Islet of Langerhans (tissue), 1 donor: Measurements from ENCODE around the gene MACROD2.

Experiments used
- FAIRE-seq: peaks from one replicate; lab custom pipeline; 2011; peaks lifted over from hg19 to GRCh38; lab: Jason Lieb, UNC

Gene MACROD2

DNA sequence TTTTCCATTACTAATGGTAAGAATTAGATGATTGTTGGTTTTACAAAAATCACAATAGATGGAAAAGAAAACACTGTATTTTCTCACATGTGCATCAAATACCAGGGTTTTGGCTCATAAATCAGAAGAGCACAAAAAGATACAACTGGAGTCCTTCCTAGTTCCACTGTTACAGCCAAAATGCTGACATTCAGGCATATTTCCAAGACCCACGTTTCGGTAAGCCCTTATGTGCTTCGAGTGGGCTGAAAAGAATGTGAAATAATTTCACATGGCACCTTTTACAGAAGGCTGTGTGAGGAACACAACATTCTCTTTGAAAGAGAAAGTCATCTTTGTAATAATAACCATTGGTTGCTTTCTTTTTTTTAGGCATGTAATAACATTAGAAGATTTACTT, 668.8 kb downstream of the MACROD2 start:
- FAIRE-seq, result no peak

DNA sequence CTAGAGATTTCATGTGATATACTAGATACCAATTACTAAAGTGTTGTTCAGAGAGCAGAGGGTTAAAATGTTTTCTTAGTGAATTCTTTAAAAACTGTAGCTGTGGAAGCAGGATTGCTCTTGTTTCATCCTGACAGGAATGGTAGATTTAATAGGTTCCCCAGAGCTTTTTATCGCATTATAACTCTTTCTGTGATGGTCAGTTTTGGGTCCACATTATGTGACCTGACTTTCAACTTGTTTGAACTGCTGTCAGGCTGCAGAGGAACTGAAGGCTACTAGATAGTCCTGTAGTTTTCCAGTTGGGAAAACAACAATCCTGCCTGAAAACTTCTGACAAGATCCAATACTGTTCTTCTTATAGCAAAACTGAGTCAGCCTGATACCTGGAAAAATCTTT, 671.4 kb downstream of the MACROD2 start:
- FAIRE-seq, result no peak

DNA sequence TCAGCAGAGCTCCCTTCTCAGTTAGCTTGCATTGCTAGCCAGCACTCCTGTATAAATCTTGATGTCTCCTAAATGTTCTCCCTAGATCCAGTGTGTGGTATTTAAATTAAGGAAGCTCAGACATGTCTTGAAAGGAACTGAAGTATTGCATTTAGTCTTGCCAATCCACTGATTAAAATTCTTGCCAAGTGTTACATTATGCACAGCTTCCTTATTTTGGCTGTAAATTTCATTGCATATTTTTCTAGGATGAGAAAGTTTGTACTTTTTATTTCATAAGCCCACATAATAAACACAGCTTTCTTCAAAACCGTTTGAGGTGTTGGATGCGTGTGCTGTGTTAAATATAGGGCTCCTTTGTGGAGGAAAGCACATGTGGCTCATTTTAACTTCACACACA, 671.9 kb downstream of the MACROD2 start:
- FAIRE-seq, result no peak

DNA sequence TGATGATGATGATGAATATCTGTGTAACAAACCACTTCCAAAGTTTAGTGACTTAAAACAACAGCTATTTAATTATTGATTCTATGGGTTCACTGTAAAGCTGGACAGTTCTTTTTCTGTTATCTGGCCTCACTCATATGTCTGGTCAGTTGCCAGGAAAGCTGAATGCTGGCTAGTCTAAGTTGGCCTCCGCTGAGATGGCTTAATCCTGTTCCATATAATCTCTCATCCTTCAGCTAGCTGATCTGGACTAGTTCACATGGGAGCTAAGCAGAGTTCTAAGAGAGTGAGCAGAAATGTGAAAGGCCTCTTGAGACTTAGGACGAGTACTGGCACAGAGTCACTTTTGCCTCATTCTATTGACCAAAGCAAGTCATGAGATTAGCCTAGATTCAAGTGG, 676.8 kb downstream of the MACROD2 start:
- FAIRE-seq, result no peak

DNA sequence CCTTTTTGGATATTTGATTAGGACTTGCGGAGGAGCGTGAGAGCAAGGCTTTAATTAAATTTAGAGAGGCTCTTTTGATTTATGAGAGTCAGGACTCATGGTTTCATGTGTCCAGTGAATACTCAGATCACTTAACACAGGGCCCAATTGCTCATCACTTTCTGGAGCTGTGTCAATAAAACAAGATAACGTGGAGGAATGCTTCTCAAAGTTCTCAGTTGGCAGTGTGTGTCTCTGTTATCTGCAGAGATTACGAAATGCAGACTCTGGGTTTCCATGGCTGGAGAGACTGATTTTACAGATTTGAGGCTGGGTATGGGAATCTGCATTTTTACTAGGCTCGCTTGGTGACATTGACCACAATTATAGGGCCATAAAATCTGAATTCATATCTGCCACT, 677.8 kb downstream of the MACROD2 start:
- FAIRE-seq, result no peak

DNA sequence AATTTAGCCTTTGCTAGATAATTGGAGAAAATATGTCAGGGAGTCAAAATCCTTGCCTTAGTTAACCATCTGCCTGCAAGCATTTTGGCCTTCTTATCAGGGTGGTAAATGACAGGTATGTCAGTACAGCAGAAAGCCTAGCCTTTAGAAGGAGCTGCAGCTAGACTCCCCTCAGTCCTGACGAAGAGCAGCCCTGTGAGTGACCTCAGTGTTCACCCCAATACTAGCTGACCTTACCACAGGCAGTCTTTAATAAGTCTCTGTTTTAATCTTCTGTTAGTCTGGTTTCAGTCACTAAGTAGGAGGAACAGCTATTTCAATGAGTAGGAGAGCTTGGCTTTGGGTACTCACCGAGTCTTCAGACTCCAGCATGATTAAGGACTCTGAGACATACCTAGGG, 682.1 kb downstream of the MACROD2 start:
- FAIRE-seq, result no peak

DNA sequence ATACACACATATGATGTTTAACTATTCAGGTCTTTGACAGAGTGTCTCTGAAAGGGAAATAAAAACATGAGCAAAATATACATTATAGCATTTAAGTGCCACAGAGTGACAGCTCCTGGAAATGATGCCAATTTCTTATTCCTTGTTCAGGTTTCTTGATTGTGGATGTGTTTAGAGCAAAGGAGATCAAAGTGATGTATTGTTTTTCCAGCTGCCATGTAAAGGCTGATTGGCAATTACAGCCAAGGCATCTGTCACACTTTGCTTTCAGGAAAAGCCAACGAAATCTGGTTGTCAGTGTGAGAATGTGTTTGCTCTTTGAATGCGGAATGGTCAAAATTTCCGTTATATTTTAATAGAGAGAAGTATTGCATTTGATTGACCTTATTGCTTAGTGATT, 689.9 kb downstream of the MACROD2 start:
- FAIRE-seq, result no peak

DNA sequence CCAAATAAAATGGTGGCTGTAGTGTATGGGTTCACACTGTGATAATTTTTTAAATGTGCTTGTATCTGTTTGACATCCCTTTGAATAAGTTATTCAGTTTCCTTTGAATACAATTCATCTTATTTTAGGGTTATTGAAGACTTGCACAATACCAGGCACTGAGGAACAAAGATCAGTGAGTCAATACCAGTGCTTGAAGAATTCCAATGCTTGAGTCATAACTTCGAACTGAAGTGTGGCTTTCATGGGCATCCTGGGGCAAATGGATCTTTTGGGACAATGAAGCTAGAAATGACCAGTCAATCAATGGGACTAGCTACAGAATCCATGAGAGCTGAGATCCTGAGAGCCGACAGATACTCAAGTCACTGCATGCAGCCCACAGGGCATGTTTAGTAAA, 692.0 kb downstream of the MACROD2 start:
- no peak for FAIRE-seq

DNA sequence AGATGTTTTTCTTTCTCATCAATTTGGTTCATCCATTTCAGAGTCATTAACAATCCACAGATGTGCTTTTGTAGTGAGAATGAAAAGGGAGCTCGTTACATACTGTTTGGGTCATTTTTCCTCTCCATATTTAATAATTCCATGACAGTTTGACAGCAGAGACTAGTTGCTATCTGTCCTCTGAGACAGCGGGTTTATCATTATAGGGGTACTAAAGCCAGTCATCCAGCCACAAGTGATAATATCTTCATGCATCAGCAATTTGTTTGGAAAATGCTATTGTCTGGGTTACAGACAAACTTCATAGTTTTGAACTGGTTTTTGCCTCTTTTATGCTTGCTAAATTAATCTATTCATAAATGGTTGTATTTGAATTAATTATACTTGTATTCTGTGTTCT, 692.7 kb downstream of the MACROD2 start:
- FAIRE-seq, result no peak

DNA sequence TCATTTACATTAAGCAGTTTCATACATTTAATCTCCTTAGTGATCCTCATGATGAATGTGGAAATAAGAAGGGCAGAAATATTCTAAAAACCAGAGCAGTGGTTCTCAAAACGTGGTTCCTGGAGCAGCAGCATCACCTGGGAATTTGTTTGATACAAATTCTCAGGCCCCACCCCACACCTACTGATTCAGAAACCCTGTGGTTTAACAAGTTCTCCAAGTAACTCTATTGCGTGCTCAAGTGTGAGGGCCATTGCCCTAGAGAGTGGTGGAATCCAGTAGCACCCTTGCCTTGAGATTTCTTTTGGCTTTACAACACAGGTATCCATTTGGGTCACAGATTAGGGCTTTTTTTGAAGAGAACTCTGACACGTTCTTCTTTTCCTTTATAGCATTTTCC, 696.7 kb downstream of the MACROD2 start:
- no peak for FAIRE-seq

DNA sequence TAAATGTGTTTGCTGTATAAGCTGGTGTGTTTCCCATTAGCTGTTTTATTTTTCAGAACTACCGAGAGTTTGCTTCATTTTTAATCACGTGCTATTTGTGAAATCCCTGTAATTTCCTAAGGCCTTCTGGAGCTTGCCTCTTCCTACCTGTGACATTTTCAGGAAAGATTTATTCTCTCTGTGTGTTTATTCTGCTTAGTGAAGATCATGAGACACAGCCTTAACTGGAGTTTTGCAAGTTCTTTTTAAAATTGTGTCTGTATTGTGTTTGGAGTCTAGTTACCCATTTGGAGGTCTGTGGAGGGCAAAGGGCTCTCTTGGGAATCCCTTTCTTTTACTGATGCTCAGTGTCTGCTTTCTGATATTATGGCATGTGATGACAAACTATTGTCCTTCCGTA, 701.2 kb downstream of the MACROD2 start:
- FAIRE-seq, result no peak

DNA sequence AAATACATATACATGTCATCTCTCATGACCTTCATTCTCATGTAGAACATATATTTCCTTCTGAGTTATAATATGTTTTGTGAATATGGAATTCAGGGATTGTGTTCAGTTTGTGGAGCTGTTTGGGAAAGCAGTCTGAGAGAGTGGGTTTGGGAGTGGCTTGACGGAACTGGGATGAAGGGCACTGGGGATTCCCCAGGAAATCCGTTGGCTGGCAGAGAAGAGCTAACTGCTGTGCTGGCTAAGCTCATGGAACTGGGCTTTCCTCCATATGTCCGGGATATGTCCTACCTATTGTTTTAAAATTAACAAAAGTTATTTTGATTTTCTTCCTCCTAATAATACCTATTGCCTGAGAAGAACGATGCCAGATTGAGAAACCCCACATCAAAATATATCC, 701.6 kb downstream of the MACROD2 start:
- FAIRE-seq, result no peak

DNA sequence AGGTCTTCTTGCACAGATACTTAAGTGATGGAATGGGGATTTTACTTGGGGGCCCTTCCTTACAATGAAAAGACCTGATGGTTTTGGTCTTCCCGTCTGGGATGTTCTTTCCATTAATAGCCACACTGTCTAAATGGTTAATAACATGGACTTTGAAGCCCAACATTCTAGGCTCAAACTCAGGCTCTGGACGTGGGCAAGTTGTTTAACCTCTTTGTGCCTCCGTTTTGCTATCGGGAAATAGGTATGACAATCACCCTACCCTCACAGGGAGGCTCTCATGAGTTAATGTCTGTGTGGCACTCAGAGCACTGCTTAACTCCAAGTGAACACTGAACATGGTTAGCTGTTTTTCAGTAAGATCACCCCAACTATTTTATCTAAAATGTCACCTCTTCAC, 702.8 kb downstream of the MACROD2 start:
- no peak for FAIRE-seq

DNA sequence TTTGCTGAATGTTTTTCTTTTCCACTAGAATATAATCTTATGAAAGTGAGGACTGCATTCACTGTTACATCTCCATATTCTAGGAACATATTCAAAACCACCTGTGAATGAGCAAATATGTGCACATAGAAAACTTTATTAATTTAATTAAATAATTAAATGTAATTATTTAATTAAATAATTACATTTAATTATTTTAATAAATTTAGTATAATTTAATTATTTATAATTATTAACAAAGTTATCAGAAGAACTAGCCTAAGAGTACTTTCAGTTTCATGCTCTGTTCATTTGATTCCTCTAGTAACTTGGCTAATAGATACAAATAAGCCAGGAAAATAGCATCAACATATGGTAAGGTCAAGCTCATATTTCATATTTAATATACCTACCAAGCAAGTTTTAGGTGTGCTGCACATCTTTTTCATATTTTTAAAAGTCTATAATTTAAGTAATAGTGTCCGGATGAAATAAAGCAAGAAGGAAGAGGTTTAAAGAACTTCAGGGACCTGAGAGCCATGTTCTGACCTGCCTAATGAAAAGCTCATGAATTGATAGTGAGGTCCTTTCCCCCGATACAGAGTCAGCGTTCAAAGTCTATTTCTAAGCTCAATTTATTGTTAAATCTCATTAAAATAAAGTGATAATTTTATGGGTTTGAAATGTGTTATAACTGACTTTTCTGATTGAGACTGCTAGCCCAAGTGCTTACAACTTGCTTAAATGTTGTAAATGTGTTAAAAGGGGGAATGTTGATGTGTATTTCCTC, 703.5 kb downstream of the MACROD2 start:
- FAIRE-seq, result no peak

DNA sequence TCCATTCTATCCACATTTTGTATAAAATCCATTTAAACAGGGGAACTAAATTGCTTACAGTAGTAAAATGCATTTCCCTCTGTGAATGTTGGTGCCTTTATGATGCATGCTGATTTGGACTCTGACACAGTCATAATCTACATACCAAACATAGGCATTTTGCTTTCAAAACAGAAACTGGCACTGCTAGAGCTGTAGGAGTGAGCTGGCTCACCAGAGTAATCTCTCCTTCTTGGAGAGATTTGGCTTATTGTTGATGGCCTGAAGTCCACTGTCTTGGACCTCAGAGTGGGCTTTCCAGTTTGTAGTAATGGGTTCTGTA, 705.3 kb downstream of the MACROD2 start:
- FAIRE-seq, result no peak

DNA sequence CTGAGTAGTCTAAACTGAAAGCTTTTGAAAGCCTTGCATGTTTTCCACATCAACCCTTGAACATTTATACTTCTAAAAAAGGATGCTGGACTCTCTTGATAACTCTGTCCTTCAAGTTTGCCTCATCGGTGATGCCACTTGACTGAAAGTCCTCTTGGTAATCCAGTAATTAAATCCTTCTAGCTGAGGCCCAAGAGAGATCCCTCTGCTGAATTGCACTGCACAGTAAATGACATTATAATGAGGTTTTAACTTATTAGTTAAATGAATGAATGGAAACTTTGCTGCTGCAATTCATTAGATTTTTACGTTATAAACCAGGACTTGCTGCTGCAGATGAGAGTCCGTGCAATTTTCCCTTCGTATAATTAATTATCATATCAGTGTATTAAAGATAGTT, 706.0 kb downstream of the MACROD2 start:
- no peak for FAIRE-seq

DNA sequence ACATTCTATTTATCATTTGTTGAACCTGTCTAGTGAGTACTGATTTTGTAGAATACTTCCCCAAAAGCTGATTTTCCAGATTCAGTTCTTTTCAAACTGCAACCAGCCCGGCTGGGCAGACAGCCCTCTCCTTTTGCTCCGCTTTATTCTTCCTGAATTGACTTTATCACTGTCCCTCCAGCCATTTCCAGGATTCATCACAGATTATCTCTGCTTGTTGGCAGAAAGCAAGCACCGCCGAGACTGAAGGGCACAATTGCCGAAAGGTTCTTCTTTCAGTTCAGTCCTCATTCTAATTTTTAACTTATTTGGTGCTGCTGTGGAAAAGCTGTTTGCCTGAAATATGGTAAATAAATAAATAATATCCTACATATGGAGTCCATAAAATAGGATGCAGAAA, 711.2 kb downstream of the MACROD2 start:
- FAIRE-seq, result no peak

DNA sequence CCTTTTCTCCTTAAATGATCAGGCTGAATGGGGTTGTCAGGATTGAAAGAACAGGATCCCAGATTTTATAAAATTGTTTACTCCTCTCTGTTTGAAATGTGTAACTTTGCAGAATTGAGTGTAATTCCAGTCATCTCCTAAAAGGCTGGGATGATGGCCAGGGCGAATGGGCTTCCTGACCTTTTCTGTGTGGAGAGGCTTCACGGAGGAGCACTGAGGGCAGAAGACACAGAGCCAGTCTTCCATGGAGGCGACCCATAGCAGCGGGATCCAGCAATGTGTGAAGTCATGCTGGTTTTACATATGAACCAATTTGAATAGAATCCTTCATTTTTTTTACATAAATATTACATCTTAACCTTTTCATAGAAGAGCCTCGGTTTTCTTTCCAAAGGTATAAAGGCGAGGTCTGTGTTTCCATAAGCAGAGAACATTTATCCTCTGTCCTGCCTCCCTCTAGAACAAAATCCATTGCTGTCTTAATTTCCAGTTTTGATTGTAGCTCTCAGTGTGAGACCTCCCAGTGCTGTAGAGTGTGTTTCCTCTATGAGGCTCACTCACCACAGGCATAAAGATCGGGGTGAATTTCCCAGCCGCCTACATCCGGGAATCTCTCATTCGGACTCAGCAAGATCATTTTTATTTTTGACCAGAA, 711.8 kb downstream of the MACROD2 start:
- no peak for FAIRE-seq

DNA sequence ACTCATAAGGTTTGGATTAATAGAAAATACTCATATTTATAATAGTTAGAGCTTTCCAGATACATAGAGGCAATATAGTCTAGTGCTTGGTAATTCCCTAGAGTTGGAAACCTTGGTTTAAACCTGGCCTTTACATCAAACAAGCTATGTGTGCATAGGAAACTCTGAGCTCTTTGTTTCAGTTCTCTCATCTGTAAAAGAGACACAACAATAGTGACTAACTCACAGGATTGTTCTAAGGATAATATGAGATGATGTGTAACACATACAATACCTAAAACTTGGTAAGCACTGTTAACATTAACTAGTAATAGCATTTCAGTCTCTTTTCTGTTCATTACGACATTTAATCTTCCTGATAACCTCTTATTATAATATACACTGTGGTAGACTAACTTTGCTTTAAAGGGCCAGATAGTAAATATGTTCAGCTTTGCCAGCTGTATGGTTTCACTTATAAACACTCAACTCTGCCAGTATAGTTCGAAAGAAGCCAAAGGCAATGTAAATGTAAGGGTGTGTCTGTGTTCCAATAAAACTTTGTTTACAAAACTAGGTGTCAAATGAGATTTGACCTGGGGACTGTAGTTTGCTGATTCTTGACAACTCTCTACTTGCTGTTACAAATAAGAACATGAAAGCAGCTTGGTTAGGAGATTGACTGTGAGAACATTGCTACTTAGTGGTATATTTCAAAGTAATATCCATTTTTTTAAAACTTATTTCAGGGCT, 712.7 kb downstream of the MACROD2 start:
- no peak for FAIRE-seq

DNA sequence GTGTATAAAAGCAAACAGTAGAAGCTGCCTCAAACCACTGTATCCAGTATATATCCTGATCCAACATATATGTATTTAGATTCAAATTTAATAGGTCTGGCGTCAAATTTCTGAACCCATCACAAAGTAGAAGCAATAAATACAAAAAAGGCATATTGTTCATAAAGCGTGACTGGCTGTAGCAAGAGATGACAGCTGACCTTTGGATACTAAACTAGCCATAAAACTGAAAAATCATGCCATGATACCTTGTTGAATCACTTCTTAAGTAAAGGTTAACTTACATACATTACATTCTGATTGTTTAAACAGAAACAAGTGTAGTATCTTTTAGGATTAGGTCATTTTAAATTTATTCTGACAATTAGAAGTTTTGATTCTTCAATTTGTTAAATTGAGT, 714.1 kb downstream of the MACROD2 start:
- peak; percentile 36 for FAIRE-seq

DNA sequence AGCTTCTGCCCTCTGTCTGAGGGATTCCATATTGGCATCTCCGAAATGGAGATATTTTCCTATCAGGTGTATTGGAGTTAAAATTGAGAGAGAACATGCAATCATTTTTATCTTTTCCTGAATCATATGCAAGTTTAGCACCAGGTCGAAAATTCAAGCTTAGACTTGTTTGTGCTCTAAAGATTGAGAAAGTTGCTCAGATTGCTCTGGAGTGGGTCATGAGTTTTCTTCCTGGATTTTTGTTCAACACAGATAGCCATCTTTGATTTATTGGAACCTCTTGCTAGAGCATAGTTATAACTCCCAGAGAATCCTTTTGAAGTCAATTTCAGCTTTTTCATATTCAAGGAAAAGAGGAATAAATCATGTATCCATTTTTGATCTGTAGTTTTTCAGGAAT, 715.6 kb downstream of the MACROD2 start:
- no peak for FAIRE-seq

DNA sequence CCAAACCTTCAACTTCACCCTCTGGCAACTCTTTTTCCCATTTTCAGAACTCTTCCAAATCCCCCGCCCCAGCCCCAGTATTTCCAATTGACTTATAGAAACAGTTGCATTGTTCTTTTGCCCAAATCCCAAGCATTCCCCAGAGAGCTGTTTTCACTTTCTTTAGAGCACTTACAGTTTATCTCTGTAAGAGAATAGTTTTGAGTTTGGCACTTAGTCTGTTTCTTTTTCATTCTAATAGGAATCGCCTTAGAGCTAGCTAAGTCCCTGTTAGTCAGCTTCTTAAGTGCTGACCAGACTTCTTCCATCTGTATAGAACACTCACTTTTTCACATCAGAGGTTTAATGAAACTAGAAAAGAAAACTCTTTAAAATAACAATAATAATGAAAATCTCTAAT, 716.3 kb downstream of the MACROD2 start:
- FAIRE-seq, result no peak

DNA sequence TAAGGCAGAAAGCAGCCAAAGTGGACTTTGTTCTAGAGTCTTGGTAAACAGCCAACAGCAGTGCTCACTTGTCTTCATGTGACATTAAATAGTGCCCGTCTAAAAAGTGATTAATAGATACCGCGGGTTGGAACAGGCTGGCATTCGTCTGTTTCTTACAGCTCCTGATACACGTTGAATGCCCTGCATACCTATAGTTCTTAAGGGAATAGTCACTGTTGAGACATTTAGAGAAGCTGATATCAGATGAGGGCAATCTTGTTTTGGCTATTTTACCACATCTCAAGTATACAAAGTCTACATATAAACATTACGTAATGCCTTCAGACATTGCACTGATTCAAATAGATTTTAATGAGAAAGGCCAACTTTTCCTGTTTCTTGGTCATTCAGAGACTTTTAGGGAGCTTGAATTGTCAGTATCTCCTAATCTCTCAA, 717.0 kb downstream of the MACROD2 start:
- FAIRE-seq, result no peak

DNA sequence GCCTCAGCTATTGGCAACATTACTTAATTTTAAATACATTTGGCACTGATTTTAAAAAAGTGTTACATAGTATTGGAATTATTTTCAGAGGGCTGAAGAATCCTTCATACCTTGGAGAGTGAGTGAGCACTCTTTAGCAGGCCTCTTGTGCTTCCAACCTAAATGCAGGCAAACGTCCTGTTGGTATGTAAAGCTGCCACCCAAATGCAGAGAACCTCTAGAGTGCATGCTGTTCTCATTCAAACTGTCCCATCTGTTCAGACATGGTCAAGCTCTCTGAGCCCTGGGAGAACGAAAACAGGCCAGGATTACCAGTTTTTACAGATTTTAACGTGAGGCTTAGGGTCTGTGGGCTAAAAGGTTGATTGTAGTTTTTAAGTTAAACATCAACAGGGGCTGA, 720.1 kb downstream of the MACROD2 start:
- no peak for FAIRE-seq
